ENCODE results near the gene NEDD4L.

Gene NEDD4L

GRCh38 chr18:58093311-58093803 lies 49.3 kb downstream of the NEDD4L start:
- H3K4me3 ChIP-seq (ENCODE audit: low read depth, low read length): no peak overlapping the region
- peaks cover 5% of the 10 kb centered on the region for H3K4me1 ChIP-seq (ENCODE audit: control insufficient read depth, insufficient read depth, low read length, unreplicated experiment)
- no peaks in the 10 kb centered on the region for H3K79me2 ChIP-seq (ENCODE audit: control insufficient read depth, insufficient read depth, low read length, unreplicated experiment)
- H3K27me3 ChIP-seq (ENCODE audit: insufficient read depth, low read length): no peaks in the 10 kb centered on the region
- no peak overlapping the region for H3K27ac ChIP-seq (ENCODE audit: low read depth, low read length)
- no peak overlapping the region for H2AFZ ChIP-seq (ENCODE audit: low read length, unreplicated experiment)
- no peaks in the 10 kb centered on the region for H3K36me3 ChIP-seq (ENCODE audit: insufficient read depth, low read length)

- peaks cover 5% of the 10 kb centered on the region for H3K4me1 ChIP-seq (ENCODE audit: control insufficient read depth, insufficient read depth, low read length, unreplicated experiment)
- no peak overlapping the region for H3K27ac ChIP-seq (ENCODE audit: low read depth, low read length)
- H2AFZ ChIP-seq (ENCODE audit: low read length, unreplicated experiment): no peak overlapping the region
- H3K36me3 ChIP-seq (ENCODE audit: insufficient read depth, low read length): no peaks in the 10 kb centered on the region
- no peaks in the 10 kb centered on the region for H3K27me3 ChIP-seq (ENCODE audit: insufficient read depth, low read length)
- H3K4me3 ChIP-seq (ENCODE audit: low read depth, low read length): no peak overlapping the region
- H3K79me2 ChIP-seq (ENCODE audit: control insufficient read depth, insufficient read depth, low read length, unreplicated experiment): no peaks in the 10 kb centered on the region
Measured at GRCh38 chr18:58095222-58095621, 51.2 kb downstream of the NEDD4L start.

- H3K79me2 ChIP-seq (ENCODE audit: control insufficient read depth, insufficient read depth, low read length, unreplicated experiment): no peaks in the 10 kb centered on the region
- H3K36me3 ChIP-seq (ENCODE audit: insufficient read depth, low read length): no peaks in the 10 kb centered on the region
- H3K27me3 ChIP-seq (ENCODE audit: insufficient read depth, low read length): no peaks in the 10 kb centered on the region
- no peak overlapping the region for H3K27ac ChIP-seq (ENCODE audit: low read depth, low read length)
- H3K4me3 ChIP-seq (ENCODE audit: low read depth, low read length): no peak overlapping the region
- H2AFZ ChIP-seq (ENCODE audit: low read length, unreplicated experiment): no peak overlapping the region
- H3K4me1 ChIP-seq (ENCODE audit: control insufficient read depth, insufficient read depth, low read length, unreplicated experiment): peaks cover 5% of the 10 kb centered on the region
Measured at GRCh38 chr18:58095655-58096054, 51.6 kb downstream of the NEDD4L start.

- H3K36me3 ChIP-seq (ENCODE audit: insufficient read depth, low read length): no peaks in the 10 kb centered on the region
- H3K4me3 ChIP-seq (ENCODE audit: low read depth, low read length): no peak overlapping the region
- H3K79me2 ChIP-seq (ENCODE audit: control insufficient read depth, insufficient read depth, low read length, unreplicated experiment): no peaks in the 10 kb centered on the region
- no peaks in the 10 kb centered on the region for H3K27me3 ChIP-seq (ENCODE audit: insufficient read depth, low read length)
- no peaks in the 10 kb centered on the region for H3K4me1 ChIP-seq (ENCODE audit: control insufficient read depth, insufficient read depth, low read length, unreplicated experiment)
- no peak overlapping the region for H3K27ac ChIP-seq (ENCODE audit: low read depth, low read length)
- no peak overlapping the region for H2AFZ ChIP-seq (ENCODE audit: low read length, unreplicated experiment)
Measured at GRCh38 chr18:58096658-58097057, 52.6 kb downstream of the NEDD4L start.

GRCh38 chr18:58097121-58097906 lies 53.3 kb downstream of the NEDD4L start:
- Histone ChIP-seq H3K27ac (ENCODE audit: low read depth, low read length) (no peak overlapping the region), H3K27me3 (ENCODE audit: insufficient read depth, low read length) (no peaks in the 10 kb centered on the region), H3K36me3 (ENCODE audit: insufficient read depth, low read length) (no peaks in the 10 kb centered on the region), H3K4me3 (ENCODE audit: low read depth, low read length) (no peak overlapping the region), H2AFZ (ENCODE audit: low read length, unreplicated experiment) (no peak overlapping the region), H3K4me1 (ENCODE audit: control insufficient read depth, insufficient read depth, low read length, unreplicated experiment) (no peaks in the 10 kb centered on the region), H3K79me2 (ENCODE audit: control insufficient read depth, insufficient read depth, low read length, unreplicated experiment) (no peaks in the 10 kb centered on the region)

GRCh38 chr18:58097907-58098166 lies 53.8 kb downstream of the NEDD4L start:
- Histone ChIP-seq H3K4me3 (ENCODE audit: low read depth, low read length) (no peak overlapping the region), H3K27ac (ENCODE audit: low read depth, low read length) (no peak overlapping the region), H3K4me1 (ENCODE audit: control insufficient read depth, insufficient read depth, low read length, unreplicated experiment) (no peaks in the 10 kb centered on the region), H2AFZ (ENCODE audit: low read length, unreplicated experiment) (no peak overlapping the region), H3K27me3 (ENCODE audit: insufficient read depth, low read length) (no peaks in the 10 kb centered on the region), H3K36me3 (ENCODE audit: insufficient read depth, low read length) (no peaks in the 10 kb centered on the region), H3K79me2 (ENCODE audit: control insufficient read depth, insufficient read depth, low read length, unreplicated experiment) (no peaks in the 10 kb centered on the region)

GRCh38 chr18:58098706-58099105 lies 54.7 kb downstream of the NEDD4L start:
- Histone ChIP-seq H3K79me2 (ENCODE audit: control insufficient read depth, insufficient read depth, low read length, unreplicated experiment) (peaks cover under 1% of the 10 kb centered on the region), H3K4me1 (ENCODE audit: control insufficient read depth, insufficient read depth, low read length, unreplicated experiment) (peaks cover 2% of the 10 kb centered on the region), H3K4me3 (ENCODE audit: low read depth, low read length) (no peak overlapping the region), H3K36me3 (ENCODE audit: insufficient read depth, low read length) (no peaks in the 10 kb centered on the region), H3K27ac (ENCODE audit: low read depth, low read length) (no peak overlapping the region), H2AFZ (ENCODE audit: low read length, unreplicated experiment) (no peak overlapping the region), H3K27me3 (ENCODE audit: insufficient read depth, low read length) (no peaks in the 10 kb centered on the region)

GRCh38 chr18:58100154-58100553 lies 56.1 kb downstream of the NEDD4L start:
- Histone ChIP-seq H3K27ac (ENCODE audit: low read depth, low read length) (no peak overlapping the region), H3K4me1 (ENCODE audit: control insufficient read depth, insufficient read depth, low read length, unreplicated experiment) (peaks cover 3% of the 10 kb centered on the region), H3K27me3 (ENCODE audit: insufficient read depth, low read length) (no peaks in the 10 kb centered on the region), H3K79me2 (ENCODE audit: control insufficient read depth, insufficient read depth, low read length, unreplicated experiment) (peaks cover 4% of the 10 kb centered on the region), H2AFZ (ENCODE audit: low read length, unreplicated experiment) (no peak overlapping the region), H3K36me3 (ENCODE audit: insufficient read depth, low read length) (no peaks in the 10 kb centered on the region), H3K4me3 (ENCODE audit: low read depth, low read length) (no peak overlapping the region)

GRCh38 chr18:58101291-58101794 lies 57.3 kb downstream of the NEDD4L start:
- no peaks in the 10 kb centered on the region for H3K27me3 ChIP-seq (ENCODE audit: insufficient read depth, low read length)
- H3K4me3 ChIP-seq (ENCODE audit: low read depth, low read length): no peak overlapping the region
- H3K4me1 ChIP-seq (ENCODE audit: control insufficient read depth, insufficient read depth, low read length, unreplicated experiment): peaks cover 3% of the 10 kb centered on the region
- no peak overlapping the region for H2AFZ ChIP-seq (ENCODE audit: low read length, unreplicated experiment)
- peaks cover 4% of the 10 kb centered on the region for H3K79me2 ChIP-seq (ENCODE audit: control insufficient read depth, insufficient read depth, low read length, unreplicated experiment)
- H3K36me3 ChIP-seq (ENCODE audit: insufficient read depth, low read length): no peaks in the 10 kb centered on the region
- H3K27ac ChIP-seq (ENCODE audit: low read depth, low read length): no peak overlapping the region

GRCh38 chr18:58102018-58102417 lies 58.0 kb downstream of the NEDD4L start:
- H3K36me3 ChIP-seq (ENCODE audit: insufficient read depth, low read length): no peaks in the 10 kb centered on the region
- no peak overlapping the region for H2AFZ ChIP-seq (ENCODE audit: low read length, unreplicated experiment)
- no peaks in the 10 kb centered on the region for H3K27me3 ChIP-seq (ENCODE audit: insufficient read depth, low read length)
- no peak overlapping the region for H3K4me3 ChIP-seq (ENCODE audit: low read depth, low read length)
- H3K4me1 ChIP-seq (ENCODE audit: control insufficient read depth, insufficient read depth, low read length, unreplicated experiment): peaks cover 3% of the 10 kb centered on the region
- H3K27ac ChIP-seq (ENCODE audit: low read depth, low read length): no peak overlapping the region
- H3K79me2 ChIP-seq (ENCODE audit: control insufficient read depth, insufficient read depth, low read length, unreplicated experiment): peaks cover 4% of the 10 kb centered on the region

- H3K27me3 ChIP-seq (ENCODE audit: insufficient read depth, low read length): no peaks in the 10 kb centered on the region
- peaks cover 4% of the 10 kb centered on the region for H3K79me2 ChIP-seq (ENCODE audit: control insufficient read depth, insufficient read depth, low read length, unreplicated experiment)
- no peaks in the 10 kb centered on the region for H3K36me3 ChIP-seq (ENCODE audit: insufficient read depth, low read length)
- no peak overlapping the region for H2AFZ ChIP-seq (ENCODE audit: low read length, unreplicated experiment)
- no peak overlapping the region for H3K4me3 ChIP-seq (ENCODE audit: low read depth, low read length)
- H3K27ac ChIP-seq (ENCODE audit: low read depth, low read length): no peak overlapping the region
- H3K4me1 ChIP-seq (ENCODE audit: control insufficient read depth, insufficient read depth, low read length, unreplicated experiment): peaks cover 3% of the 10 kb centered on the region
Measured at GRCh38 chr18:58102875-58103274, 58.8 kb downstream of the NEDD4L start.
